Stimulated activated CD8-positive, alpha-beta memory T cell treated with anti-CD3 and anti-CD28 coated beads, Interleukin-12 subunit alpha, Interleukin-12 subunit beta, amount 100 ng/mL, for 4 hours (primary cell): ENCODE results near the gene TCP1.
"Not testable (repeated sequence)": the region's sequence is repeated elsewhere in the genome, so short reads cannot be mapped to it uniquely, and the experiment has no call there.

Experiments used
- DNase-seq: peaks from one replicate; pipeline ENCODE4 v3.0.0-alpha.2; 2020; ENCODE audit warnings: low read depth

TCP1 gene

DNA sequence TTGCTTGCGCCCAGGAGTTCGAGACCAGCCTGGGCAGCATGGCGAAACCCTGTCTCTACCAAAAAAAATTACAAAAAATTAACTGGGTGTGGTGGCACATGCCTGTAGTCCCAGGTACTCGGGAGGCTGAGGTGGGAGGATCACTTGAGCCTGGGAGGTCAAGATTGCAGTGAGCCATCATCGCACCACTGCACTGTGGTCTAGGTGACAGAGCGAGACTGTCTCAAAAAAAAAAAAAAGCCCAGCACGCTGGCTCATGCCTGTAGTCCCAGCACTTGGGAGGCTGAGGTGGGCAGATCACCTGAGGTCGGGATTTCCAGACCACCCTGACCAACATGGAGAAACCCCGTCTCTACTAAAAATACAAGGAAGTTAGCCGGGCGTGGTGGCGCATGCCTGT lies 56.0 kb downstream of the TCP1 start:
- not testable (repeated sequence) for DNase-seq

DNA sequence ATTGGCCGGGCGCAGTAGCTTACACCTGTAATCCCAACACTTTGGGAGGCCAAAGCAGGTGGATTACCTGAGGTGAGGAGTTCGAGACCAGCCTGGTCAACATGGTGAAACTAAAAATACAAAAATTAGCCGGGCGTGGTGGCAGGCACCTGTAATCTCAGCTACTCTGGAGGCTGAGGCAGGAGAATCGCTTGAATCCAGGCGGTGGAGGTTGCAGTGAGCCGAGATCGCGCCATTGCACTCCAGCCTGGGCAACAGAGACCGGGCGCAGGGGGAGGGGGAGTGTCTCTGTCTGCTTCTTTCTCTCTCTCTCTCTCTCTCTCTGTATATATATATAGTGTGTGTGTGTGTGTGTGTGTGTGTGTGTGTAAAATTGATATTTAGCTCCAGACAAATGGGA lies 56.9 kb downstream of the TCP1 start:
- DNase-seq = not testable (repeated sequence)

DNA sequence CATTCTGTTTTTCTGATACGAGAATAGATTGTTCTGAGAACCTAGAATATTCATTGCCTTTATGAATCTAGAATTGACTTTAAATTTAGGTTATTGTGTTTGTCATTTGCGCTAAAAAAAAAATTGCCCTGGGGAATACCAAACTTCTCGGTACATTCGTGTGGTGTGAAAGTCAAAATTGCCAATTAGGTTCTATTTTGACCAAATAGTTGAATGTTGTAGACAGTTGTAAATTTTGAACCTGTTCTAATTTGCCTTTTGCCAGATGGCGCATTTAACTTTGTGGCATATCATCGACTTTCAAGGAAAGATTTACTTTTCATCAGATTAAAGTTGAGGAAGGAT lies 59.1 kb downstream of the TCP1 start:
- no peak for DNase-seq

DNA sequence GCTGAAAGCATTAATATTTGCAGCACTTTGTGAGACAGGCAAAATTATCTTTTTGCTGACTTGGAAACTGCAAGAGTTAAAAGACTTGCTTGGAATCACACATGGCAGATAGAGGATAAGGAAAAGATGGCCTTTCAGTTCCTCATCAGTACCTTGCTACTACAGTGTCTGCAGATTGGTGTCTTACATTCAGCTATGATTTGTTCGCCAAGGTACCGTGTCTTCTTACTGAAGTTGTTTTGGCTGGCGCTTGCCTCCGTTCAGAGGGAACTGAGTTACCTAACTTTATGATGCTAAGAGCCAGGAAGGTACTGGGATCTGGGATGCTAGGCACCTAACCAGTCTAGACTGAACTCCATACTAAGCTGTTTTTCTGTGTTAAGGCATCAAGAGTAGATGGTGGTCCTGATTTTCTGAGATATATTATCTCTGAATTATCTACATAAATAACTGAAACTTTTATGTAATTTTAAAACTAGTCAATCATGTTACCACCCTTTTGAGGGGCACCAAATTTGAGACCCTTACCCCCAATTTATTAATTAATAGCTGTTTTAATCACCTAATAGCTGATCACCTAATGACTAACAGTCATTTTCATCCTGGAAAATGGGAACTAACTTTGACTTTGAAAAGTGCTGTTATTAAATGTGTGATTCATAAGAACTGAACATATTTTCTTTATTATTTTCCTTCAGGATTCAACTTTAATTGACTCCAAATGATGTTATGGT lies 59.6 kb downstream of the TCP1 start:
- DNase-seq = no peak

DNA sequence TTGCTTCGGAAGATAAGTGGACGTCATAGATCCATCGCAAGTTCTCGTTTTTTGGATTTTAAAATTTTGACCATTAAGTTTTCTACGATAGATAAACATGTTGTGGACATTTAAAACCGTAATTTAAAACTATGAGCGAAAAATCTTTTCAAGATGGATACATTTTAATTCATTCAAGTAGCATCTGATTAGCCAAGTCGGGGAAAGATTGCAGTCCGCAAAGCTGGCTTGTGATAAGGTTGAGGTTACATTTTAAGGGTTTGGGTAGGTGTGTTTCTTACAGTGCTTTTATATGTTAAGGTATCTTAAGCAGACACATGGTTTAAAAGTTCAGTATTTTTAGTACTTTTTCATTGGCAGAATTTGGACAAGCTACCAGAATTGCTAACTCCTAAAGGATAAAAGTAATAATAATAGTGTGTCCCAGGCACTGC lies 60.9 kb downstream of the TCP1 start:
- no peak for DNase-seq
